Stimulated activated CD8-positive, alpha-beta memory T cell treated with anti-CD3 and anti-CD28 coated beads, Interleukin-7, amount 100 ng/mL, for 48 hours (primary cell): ENCODE data around the gene C1orf115.
"Not testable (repeated sequence)": the region's sequence is repeated elsewhere in the genome, so short reads cannot be mapped to it uniquely, and the experiment has no call there.

Experiments
- DNase-seq, 2 donors: peaks; one replicate each; pipeline ENCODE4 v3.0.0-alpha.2; 2020; ENCODE audit warnings: low read depth in 1 of 2; ENCODE audit errors: extremely low read depth in 1 of 2

Gene C1orf115

GRCh38 chr1:220717800-220718640 is 27.9 kb downstream of the C1orf115 start:
- no peak for DNase-seq

- not testable (repeated sequence) for DNase-seq
Measured at GRCh38 chr1:220721266-220721665, 31.1 kb downstream of the C1orf115 start.

- DNase-seq, result no peak
Measured at GRCh38 chr1:220726634-220727033, 36.5 kb downstream of the C1orf115 start.

DNA sequence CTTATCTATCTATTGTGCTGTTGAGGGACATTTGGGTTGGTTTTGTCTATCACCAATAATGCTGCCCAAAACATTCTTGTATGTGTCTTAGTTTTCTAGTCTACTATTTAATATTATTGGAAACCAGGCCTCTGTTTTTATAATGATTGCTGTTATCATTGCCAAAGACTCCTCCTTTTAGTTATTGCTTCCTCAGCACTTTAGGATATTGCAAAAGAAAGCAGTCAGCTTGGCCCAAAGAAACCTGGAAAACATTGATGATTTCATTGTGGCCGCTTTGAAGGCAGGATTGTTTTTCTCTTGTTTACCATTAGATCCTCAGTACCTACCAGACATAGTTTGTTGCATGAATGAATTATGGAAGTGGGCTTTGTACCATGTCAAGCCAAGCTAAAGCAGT is 37.4 kb downstream of the C1orf115 start:
- no peak for DNase-seq

DNA sequence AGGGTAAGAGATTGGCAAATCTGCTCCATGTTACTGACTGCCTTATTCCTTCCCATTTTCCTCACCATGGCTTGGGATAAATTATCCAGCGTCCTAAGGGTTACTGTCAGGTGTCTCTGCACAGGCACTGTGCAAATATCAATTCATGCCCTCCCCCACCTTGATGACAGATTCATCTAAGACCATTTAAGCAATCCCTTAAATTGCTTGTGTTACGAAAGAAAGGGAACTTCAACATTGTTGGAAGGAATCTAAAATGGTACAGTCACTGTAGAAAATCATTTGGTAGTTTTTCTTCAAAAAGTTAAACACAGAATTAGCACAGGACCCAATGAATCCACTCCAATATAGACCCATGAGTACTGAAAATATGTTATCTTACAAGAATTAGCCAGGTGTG is 40.3 kb downstream of the C1orf115 start:
- no peak for DNase-seq

DNA sequence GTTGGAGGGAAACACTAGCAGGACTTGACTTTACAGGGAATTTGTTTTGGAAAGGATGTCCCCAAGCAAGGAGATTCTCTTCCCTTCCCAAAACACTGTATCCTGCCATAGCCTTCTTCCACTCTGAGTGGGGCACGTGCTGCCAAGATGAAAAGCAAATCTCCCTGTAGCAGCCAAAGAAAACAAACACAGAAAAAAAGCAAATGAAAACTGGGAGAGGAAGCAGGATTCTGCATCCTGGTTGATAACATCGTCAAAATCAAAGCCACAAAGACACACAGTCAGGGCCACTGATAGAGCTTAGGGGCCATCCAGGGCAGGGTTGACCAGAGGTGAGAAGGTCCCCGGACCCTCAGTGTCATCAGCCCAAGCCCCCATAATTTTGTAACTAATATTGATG is 42.0 kb downstream of the C1orf115 start:
- DNase-seq, result no peak

DNA sequence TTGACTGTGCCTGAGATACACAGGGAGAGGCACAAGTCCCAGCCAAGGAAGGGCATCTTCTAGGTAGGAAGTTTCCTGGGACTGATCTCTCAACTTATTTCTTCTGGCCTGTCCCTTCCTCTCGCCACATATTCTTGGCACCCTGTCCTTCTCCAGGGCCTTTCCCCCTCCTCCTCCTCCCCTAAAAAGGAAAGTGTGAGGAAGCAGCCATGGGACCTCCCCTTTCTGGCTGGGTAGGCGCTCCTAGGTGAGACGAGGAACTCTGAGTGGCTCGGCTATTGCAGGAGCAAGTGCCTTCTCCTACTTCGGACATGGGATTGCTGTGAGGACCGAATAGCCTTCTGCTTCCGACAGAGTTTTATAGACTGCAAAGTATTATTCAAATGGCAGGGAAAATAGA is 42.5 kb downstream of the C1orf115 start:
- DNase-seq, result no peak

- DNase-seq, result peak; percentile 50 to 59
Measured at GRCh38 chr1:220733086-220733601, 43.0 kb downstream of the C1orf115 start.

GRCh38 chr1:220734571-220735326 is 44.6 kb downstream of the C1orf115 start:
- DNase-seq, result no peak

DNA sequence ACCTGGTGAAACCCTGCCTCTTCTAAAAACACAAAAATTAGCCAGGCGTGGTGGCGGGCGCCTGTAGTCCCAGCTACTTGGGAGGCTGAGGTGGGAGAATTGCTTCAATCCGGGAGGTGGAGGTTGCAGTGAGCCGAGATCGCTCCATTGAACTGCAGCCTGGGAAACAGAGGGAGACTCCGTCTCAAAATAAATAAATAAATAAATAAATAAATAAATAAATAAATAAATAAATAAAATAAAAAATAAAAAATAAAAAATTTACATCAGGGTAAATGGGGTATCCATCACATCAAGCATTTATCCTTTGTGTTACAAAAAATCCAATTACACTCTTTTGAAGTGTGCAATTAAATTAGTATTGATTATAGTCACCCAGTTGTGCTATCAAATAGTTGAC is 46.1 kb downstream of the C1orf115 start:
- DNase-seq, result not testable (repeated sequence)

DNA sequence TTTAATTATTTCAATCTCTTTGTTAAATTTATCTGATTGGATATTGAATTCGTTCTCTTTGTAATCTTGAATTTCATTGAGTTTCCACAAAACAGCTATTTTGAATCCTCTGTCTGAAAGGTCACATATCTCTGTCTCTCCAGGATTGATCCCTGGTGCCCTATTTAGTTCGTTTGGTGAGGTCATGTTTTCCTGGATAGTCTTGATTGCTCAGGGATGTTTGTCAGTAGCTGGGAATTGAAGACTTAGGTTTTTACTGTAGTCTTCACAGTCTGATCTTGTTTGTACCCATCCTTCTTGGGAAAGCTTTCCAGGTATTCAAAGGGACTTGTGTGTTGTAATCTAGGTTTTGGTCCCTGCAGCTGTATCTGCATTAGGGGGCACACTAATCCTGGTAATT is 51.2 kb downstream of the C1orf115 start:
- DNase-seq, result no peak

- DNase-seq, result no peak
Measured at GRCh38 chr1:220741825-220742224, 51.7 kb downstream of the C1orf115 start.

- no peak for DNase-seq
Measured at GRCh38 chr1:220742520-220742919, 52.4 kb downstream of the C1orf115 start.

- DNase-seq, result no peak
Measured at GRCh38 chr1:220746851-220747250, 56.7 kb downstream of the C1orf115 start.

- no peak for DNase-seq
Measured at GRCh38 chr1:220747437-220748088, 57.4 kb downstream of the C1orf115 start.

DNA sequence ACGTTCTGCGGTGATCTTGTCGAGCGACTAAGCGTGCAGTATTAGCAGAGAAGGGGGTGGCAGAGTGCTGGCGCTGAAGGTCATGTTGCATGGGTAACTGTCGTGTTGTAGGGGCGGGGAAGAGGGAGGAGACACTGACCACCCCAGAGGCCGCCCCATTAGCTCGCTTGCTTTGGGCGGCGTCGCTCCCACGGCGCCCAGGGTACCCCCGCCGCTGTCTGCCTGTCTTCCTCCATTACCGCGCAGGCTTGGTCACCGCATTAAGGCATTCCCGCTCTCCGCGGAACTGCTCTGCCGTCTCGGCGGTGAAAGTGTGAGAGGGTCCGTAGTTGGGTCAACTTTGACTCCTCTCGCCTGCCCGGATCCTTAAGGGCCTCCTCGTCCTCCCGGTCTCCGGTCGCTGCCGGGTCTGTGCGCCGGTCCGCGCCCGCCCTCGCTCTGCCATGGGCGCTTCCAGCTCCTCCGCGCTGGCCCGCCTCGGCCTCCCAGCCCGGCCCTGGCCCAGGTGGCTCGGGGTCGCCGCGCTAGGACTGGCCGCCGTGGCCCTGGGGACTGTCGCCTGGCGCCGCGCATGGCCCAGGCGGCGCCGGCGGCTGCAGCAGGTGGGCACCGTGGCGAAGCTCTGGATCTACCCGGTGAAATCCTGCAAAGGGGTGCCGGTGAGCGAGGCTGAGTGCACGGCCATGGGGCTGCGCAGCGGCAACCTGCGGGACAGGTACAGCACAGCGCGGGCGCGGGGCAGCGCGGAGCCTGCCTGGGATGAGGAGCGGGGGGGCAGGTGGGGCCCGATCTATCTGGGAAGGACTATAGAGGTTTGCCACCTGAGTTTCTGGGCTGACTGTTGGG is 58.1 kb downstream of the C1orf115 start, which contains the start of gene MTARC2:
Gene MTARC2 (plus strand): TSS at position 234 of the 846 bp plus-strand sequence. CDS start 210 bp downstream, at position 444.
- peak in 1 of 2 donors; percentile 3 for DNase-seq
